Naive thymus-derived CD4-positive, alpha-beta T cell (primary cell): Measurements from ENCODE around the gene BAZ1B. TPM values are rescaled to one million over a fixed set of nuclear protein-coding genes. Genes with fewer than 3 reads are reported as not detected.
"Not testable (repeated sequence)": the region's sequence is repeated elsewhere in the genome, so short reads cannot be mapped to it uniquely, and the experiment has no call there.

ENCODE experiments used
- ATAC-seq: fragments of 150-1000 bp; cut with Tn5 transposase; 2 replicates; pipeline ENCODE4 v1.10.0; 2021; ENCODE audit warnings: mild to moderate bottlenecking, moderate library complexity
- CTCF ChIA-PET: fragments of 350-600 bp; sonication (Branson Sonifier 250); formaldehyde crosslinking; loops from one replicate; lab custom pipeline; 2021; ENCODE audit warnings: antibody characterized with exemption; lab: Charles Lee
- POLR2A ChIA-PET: fragments of 350-600 bp; sonication (Branson Sonifier 250); formaldehyde crosslinking; loops from one replicate; lab custom pipeline; 2021; ENCODE audit warnings: antibody characterized with exemption, inconsistent platforms; lab: Charles Lee
- DNase-seq, 9 donors: peaks; one replicate each; pipeline versions ENCODE4 v3.0.0 to v3.0.0-alpha.2; 2020 to 2022; ENCODE audit warnings: mixed read lengths in 1 of 9
- H3K27ac ChIP-seq: one replicate; pipeline ENCODE4 v1.7.0; 2013; ENCODE audit warnings: mild to moderate bottlenecking, low read depth, low read length, moderate library complexity
- H3K27me3 ChIP-seq, 2 donors: one replicate each; pipeline ENCODE4 v1.7.0; 2013; ENCODE audit warnings: low read length in 2 of 2, mild to moderate bottlenecking in 2 of 2, moderate library complexity in 2 of 2; ENCODE audit not compliant: control insufficient read depth in 2 of 2, insufficient read depth in 2 of 2
- H3K36me3 ChIP-seq, 3 experiments: 1 replicate in 2 of 3; 2 replicates in 1 of 3; pipeline ENCODE4 v1.7.0; 2013; ENCODE audit warnings: low read length in 3 of 3, mild to moderate bottlenecking in 3 of 3, moderate library complexity in 1 of 3; ENCODE audit not compliant: insufficient read depth in 3 of 3, control insufficient read depth in 2 of 3
- H3K4me1 ChIP-seq, 2 donors: one replicate each; pipeline ENCODE4 v1.7.0; 2013; ENCODE audit warnings: low read length in 2 of 2, mild to moderate bottlenecking in 2 of 2, moderate library complexity in 1 of 2; ENCODE audit not compliant: control insufficient read depth in 2 of 2, insufficient read depth in 2 of 2
- H3K4me3 ChIP-seq: 2 replicates; pipeline ENCODE4 v1.7.0; 2013; ENCODE audit warnings: mild to moderate bottlenecking, low read length
- H3K9me3 ChIP-seq, 3 experiments: 1 replicate in 2 of 3; 2 replicates in 1 of 3; pipeline ENCODE4 v1.7.0; 2013; ENCODE audit warnings: low read length in 3 of 3; ENCODE audit not compliant: control insufficient read depth in 2 of 3
- H3K27ac Mint-ChIP-seq, 9 donors: one replicate each; pipeline ENCODE4 v1.8.0; 2020 to 2022; ENCODE audit warnings: mixed read lengths in 9 of 9, mild to moderate bottlenecking in 8 of 9, moderate library complexity in 5 of 9, inconsistent platforms in 2 of 9
- H3K27me3 Mint-ChIP-seq, 5 donors: one replicate each; pipeline ENCODE4 v1.8.0; 2021 to 2022; ENCODE audit warnings: mixed read lengths in 5 of 5, mild to moderate bottlenecking in 1 of 5
- H3K36me3 Mint-ChIP-seq, 5 donors: one replicate each; pipeline ENCODE4 v1.8.0; 2020 to 2022; ENCODE audit warnings: mixed read lengths in 5 of 5, mild to moderate bottlenecking in 3 of 5, inconsistent platforms in 1 of 5
- H3K4me1 Mint-ChIP-seq, 7 donors: one replicate each; pipeline ENCODE4 v1.8.0; 2020 to 2022; ENCODE audit warnings: mixed read lengths in 7 of 7, mild to moderate bottlenecking in 3 of 7, inconsistent platforms in 1 of 7
- H3K4me3 Mint-ChIP-seq, 10 donors: one replicate each; pipeline ENCODE4 v1.8.0; 2020 to 2022; ENCODE audit warnings: mild to moderate bottlenecking in 10 of 10, mixed read lengths in 10 of 10, moderate library complexity in 6 of 10, inconsistent platforms in 2 of 10
- H3K9me3 Mint-ChIP-seq, 11 donors: one replicate each; pipeline ENCODE4 v1.8.0; 2020 to 2022; ENCODE audit warnings: mixed read lengths in 11 of 11, mild to moderate bottlenecking in 4 of 11, inconsistent platforms in 1 of 11, moderate library complexity in 1 of 11
- intact Hi-C, 2 donors: fragments of 100-400 bp; cut with micrococcal nuclease; formaldehyde crosslinking; loops; one replicate each; pipeline ENCODE4 v1.15.1; 2023
- polyA plus RNA-seq, 2 donors: library from polyadenylated mRNA; unstranded; fragments of 300-500 nt; fragmentation: Illumina TruSeq; gene quantifications; one replicate each; pipeline ENCODE4 v1.2.3, GENCODE V29; 2021
- total RNA-seq, 6 experiments: library from RNA in 5 of 6; stranded (reverse) in 5 of 6; gene quantifications; 1 replicate in 5 of 6; 2 replicates in 1 of 6; pipeline ENCODE4 v1.2.3 and lab custom pipeline; 2021 to 2026

The BAZ1B gene
- total and polyA plus RNA-seq, 7 experiments from 2014 or later, result 14.7 to 90.3 (median 47.1) TPM

- Mint-ChIP-seq H3K27me3 (no peaks in the 10 kb centered on the region), H3K4me1 (peaks cover 6 to 31% (median 18%) of the 10 kb centered on the region in 7 donors), H3K4me3 (no peak overlapping the region), H3K27ac (peak overlapping the region in 2 of 9 donors; percentile 65 to 72), H3K36me3 (peaks cover 17 to 52% (median 31%) of the 10 kb centered on the region in 5 donors), H3K9me3 (no peaks in the 10 kb centered on the region)
- H3K4me1 ChIP-seq, result no peaks in the 10 kb centered on the region
- intact Hi-C loops, result no loop called here
- no peak for ATAC-seq
- H3K27me3 ChIP-seq, result no peaks in the 10 kb centered on the region
- no peak for DNase-seq
- H3K36me3 ChIP-seq, result peaks cover 21 to 87% (median 29%) of the 10 kb centered on the region in 3 experiments
- POLR2A ChIA-PET, result interaction anchor here (0.6 to 1.5 kb wide), 2 partner anchors 8 to 17 kb away, joined by 3 read pairs; partner anchors contain the start of gene BAZ1B
- no peak overlapping the region for H3K4me3 ChIP-seq
- no peak overlapping the region for H3K27ac ChIP-seq
- H3K9me3 ChIP-seq, result no peaks in the 10 kb centered on the region
- CTCF ChIA-PET, result interaction anchor here (0.6 to 1.0 kb wide), 3 partner anchors 14 to 197 kb away, joined by 3 to 4 read pairs (median 3); no protein-coding TSS in a partner anchor
Observed at GRCh38 chr7:73504920-73505319, 17.2 kb downstream of the BAZ1B start.

GRCh38 chr7:73504017-73504416 lies 18.1 kb downstream of the BAZ1B start:
- Histone ChIP-seq H3K36me3 (peaks cover 21 to 90% (median 34%) of the 10 kb centered on the region in 3 experiments), H3K27ac (no peak overlapping the region), H3K4me3 (no peak overlapping the region), H3K4me1 (no peaks in the 10 kb centered on the region), H3K9me3 (no peaks in the 10 kb centered on the region), H3K27me3 (no peaks in the 10 kb centered on the region)
- intact Hi-C loops, result no loop called here
- DNase-seq (no peak), ATAC-seq (no peak)
- Mint-ChIP-seq H3K27me3 (no peaks in the 10 kb centered on the region), H3K27ac (peak overlapping the region in 3 of 9 donors; percentile 11 to 45 (median 37)), H3K36me3 (peaks cover 17 to 54% (median 33%) of the 10 kb centered on the region in 5 donors), H3K4me3 (no peak overlapping the region), H3K4me1 (peaks cover 6 to 31% (median 18%) of the 10 kb centered on the region in 7 donors), H3K9me3 (no peaks in the 10 kb centered on the region)
- ChIA-PET CTCF (interaction anchor here (0.6 kb wide), 1 partner anchor 581 kb away, joined by 5 read pairs; no protein-coding TSS in a partner anchor), POLR2A (no interaction called here)

- Mint-ChIP-seq H3K27me3 (no peaks in the 10 kb centered on the region), H3K4me1 (peaks cover 6 to 30% (median 16%) of the 10 kb centered on the region in 7 donors), H3K27ac (peak overlapping the region in 4 of 9 donors; percentile 11 to 45 (median 26)), H3K36me3 (peaks cover 22 to 55% (median 35%) of the 10 kb centered on the region in 5 donors), H3K9me3 (no peaks in the 10 kb centered on the region), H3K4me3 (no peak overlapping the region)
- Histone ChIP-seq H3K27ac (no peak overlapping the region), H3K4me1 (no peaks in the 10 kb centered on the region), H3K27me3 (no peaks in the 10 kb centered on the region), H3K9me3 (no peaks in the 10 kb centered on the region), H3K4me3 (no peak overlapping the region), H3K36me3 (peaks cover 17 to 90% (median 31%) of the 10 kb centered on the region in 3 experiments)
- ATAC-seq (no peak), DNase-seq (no peak)
- ChIA-PET CTCF (interaction anchor here (0.6 kb wide), 1 partner anchor 580 kb away, joined by 5 read pairs; no protein-coding TSS in a partner anchor), POLR2A (interaction anchor here (0.6 kb wide), 1 partner anchor 22 kb away, joined by 10 read pairs; no protein-coding TSS in a partner anchor)
- intact Hi-C loops, result no loop called here
Observed at GRCh38 chr7:73503229-73503628, 18.9 kb downstream of the BAZ1B start.

DNA sequence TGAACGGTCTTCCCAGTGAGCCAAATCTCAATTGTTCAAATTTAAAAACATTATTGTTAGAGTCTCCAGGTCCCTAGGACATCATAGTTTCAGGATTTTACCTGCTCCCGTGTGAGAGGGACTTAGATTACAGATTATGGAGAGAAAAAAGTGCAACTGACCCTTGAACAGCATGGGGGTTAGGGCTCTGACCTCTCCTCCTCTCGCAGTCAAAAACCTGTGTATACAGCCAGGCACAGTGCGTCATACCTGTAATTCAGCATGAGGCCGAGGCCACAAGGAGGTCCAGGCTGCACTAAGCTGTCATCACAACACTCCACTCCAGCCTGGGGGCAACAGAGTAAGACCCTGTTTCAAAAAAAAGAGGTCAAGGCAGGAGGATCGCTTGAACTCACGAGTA lies 25.5 kb downstream of the BAZ1B start:
- no peak overlapping the region for H3K27ac ChIP-seq
- H3K4me3 ChIP-seq, result no peak overlapping the region
- ATAC-seq (no peak), DNase-seq (no peak)
- CTCF ChIA-PET, result no interaction called here
- Mint-ChIP-seq H3K9me3 (no peaks in the 10 kb centered on the region), H3K27me3 (no peaks in the 10 kb centered on the region), H3K4me1 (peaks cover 6 to 30% (median 18%) of the 10 kb centered on the region in 7 donors), H3K36me3 (peaks cover 21 to 72% (median 50%) of the 10 kb centered on the region in 5 donors), H3K4me3 (no peak overlapping the region), H3K27ac (peak overlapping the region in 1 of 9 donors; percentile 5)
- H3K9me3 ChIP-seq, result no peaks in the 10 kb centered on the region
- POLR2A ChIA-PET, result no interaction called here
- H3K4me1 ChIP-seq, result no peaks in the 10 kb centered on the region
- intact Hi-C loops, result no loop called here
- peaks cover 12 to 93% (median 17%) of the 10 kb centered on the region in 3 experiments for H3K36me3 ChIP-seq
- no peaks in the 10 kb centered on the region for H3K27me3 ChIP-seq

GRCh38 chr7:73495507-73495906 lies 26.6 kb downstream of the BAZ1B start:
- H3K9me3 ChIP-seq, H3K27ac ChIP-seq, H3K27me3 ChIP-seq, H3K9me3 Mint-ChIP-seq, ATAC-seq, intact Hi-C loops, H3K27me3 Mint-ChIP-seq, H3K4me3 Mint-ChIP-seq, POLR2A ChIA-PET, H3K4me3 ChIP-seq, DNase-seq, H3K4me1 ChIP-seq, CTCF ChIA-PET: not testable (repeated sequence)
- Mint-ChIP-seq H3K27ac (peak overlapping the region in 1 of 9 donors; percentile 40), H3K4me1 (peaks cover 6 to 25% (median 14%) of the 10 kb centered on the region in 7 donors), H3K36me3 (peaks cover 16 to 65% (median 44%) of the 10 kb centered on the region in 5 donors)
- H3K36me3 ChIP-seq, result peaks cover 12 to 92% (median 17%) of the 10 kb centered on the region in 3 experiments

GRCh38 chr7:73489976-73490375 lies 32.1 kb downstream of the BAZ1B start:
- DNase-seq (no peak), ATAC-seq (no peak)
- no peak overlapping the region for H3K4me3 Mint-ChIP-seq
- POLR2A ChIA-PET, result no interaction called here
- intact Hi-C loops, result no loop called here
- H3K4me1 Mint-ChIP-seq, result peaks cover 5 to 15% (median 10%) of the 10 kb centered on the region in 7 donors
- Histone ChIP-seq H3K4me3 (no peak overlapping the region), H3K9me3 (no peaks in the 10 kb centered on the region), H3K4me1 (no peaks in the 10 kb centered on the region), H3K36me3 (peaks cover 4 to 87% (median 23%) of the 10 kb centered on the region in 3 experiments), H3K27me3 (no peaks in the 10 kb centered on the region), H3K27ac (no peak overlapping the region)
- CTCF ChIA-PET, result no interaction called here
- H3K27me3 Mint-ChIP-seq, result no peaks in the 10 kb centered on the region
- H3K36me3 Mint-ChIP-seq, result peaks cover 6 to 41% (median 20%) of the 10 kb centered on the region in 5 donors
- no peaks in the 10 kb centered on the region for H3K9me3 Mint-ChIP-seq
- no peak overlapping the region for H3K27ac Mint-ChIP-seq
